Uterus (tissue), 4 donors: ENCODE measurements around the gene TMEM88. TPM values are rescaled to one million over a fixed set of nuclear protein-coding genes. Genes with fewer than 3 reads are reported as not detected.

Source experiments
- DNase-seq, 2 donors: peaks; one replicate each; pipeline ENCODE4 v3.0.0-alpha.2; 2019 to 2020
- H3K27ac ChIP-seq, 2 donors: fragments of 200-600 bp; sonication (generic); 1 replicate in 1 of 2; 2 replicates in 1 of 2; pipeline ENCODE4 v1.5.1; 2016 to 2018
- H3K27me3 ChIP-seq, 2 donors: fragments of 200-600 bp; sonication (generic); one replicate each; pipeline ENCODE4 v1.5.1; 2018 to 2019; ENCODE audit warnings: control low read depth in 1 of 2
- H3K36me3 ChIP-seq, 2 donors: fragments of 200-600 bp; sonication (generic); one replicate each; pipeline ENCODE4 v1.5.1; 2019; ENCODE audit warnings: control low read depth in 1 of 2
- H3K4me1 ChIP-seq, 2 donors: fragments of 200-600 bp; sonication (generic); one replicate each; pipeline ENCODE4 v1.5.1; 2018 to 2019; ENCODE audit warnings: control low read depth in 1 of 2
- H3K4me3 ChIP-seq, 2 donors: fragments of 200-600 bp; sonication (generic); 1 replicate in 1 of 2; 2 replicates in 1 of 2; pipeline ENCODE4 v1.5.1; 2018 to 2019; ENCODE audit warnings: mild to moderate bottlenecking in 1 of 2
- H3K9me3 ChIP-seq, 2 donors: fragments of 200-600 bp; sonication (generic); one replicate each; pipeline ENCODE4 v1.5.1; 2019; ENCODE audit warnings: control low read depth in 1 of 2
- CTCF ChIP-seq, 4 experiments: fragments of 200-600 bp in 2 of 4; fragments of 450-650 bp in 2 of 4; sonication (generic) in 2 of 4; IDR thresholded peaks; one replicate each; pipeline ENCODE4 v1.5.1; 2016 to 2019; ENCODE audit warnings: antibody characterized with exemption in 4 of 4, mild to moderate bottlenecking in 2 of 4, moderate library complexity in 1 of 4
- POLR2A ChIP-seq, 2 donors: fragments of 450-650 bp; IDR thresholded peaks; one replicate each; pipeline ENCODE4 v1.6.1; 2016; ENCODE audit warnings: antibody characterized with exemption in 2 of 2, mild to moderate bottlenecking in 1 of 2, moderate library complexity in 1 of 2
- intact Hi-C: fragments of 100-400 bp; cut with DNase I; formaldehyde crosslinking; loops from one replicate; pipeline ENCODE4 v1.15.1; 2023; ENCODE audit warnings: low total_unique reads
- total RNA-seq, 4 donors: library from RNA; depleted of rRNA in 3 of 4; stranded (reverse); fragments of >200 nt in 3 of 4; gene quantifications; one replicate each; pipeline versions ENCODE4 v1.1.0 to v1.2.4, GENCODE V29; 2014 to 2023
- donor health status: DM: yes; HTN: yes; CAD: no.

TMEM88 gene
- total RNA-seq, 4 donors from 2014 or later, result 7.3 to 68.1 (median 28.1) TPM

GRCh38 chr17:7833011-7833794, 21.7 kb upstream of the TMEM88 start:
- no peaks in the 10 kb centered on the region for H3K36me3 ChIP-seq
- peak in 1 of 2 donors; percentile 29 for DNase-seq
- peaks cover 4 to 8% of the 10 kb centered on the region in 2 donors for H3K4me1 ChIP-seq
- intact Hi-C loops, result no loop called here
- no peaks in the 10 kb centered on the region for H3K9me3 ChIP-seq
- H3K4me3 ChIP-seq, result peak overlapping the region; percentile 61 to 76
- H3K27me3 ChIP-seq, result no peaks in the 10 kb centered on the region
- no peak for TF ChIP-seq POLR2A (IDR thresholded peaks at IDR 0.05)
- TF ChIP-seq CTCF (IDR thresholded peaks at IDR 0.05), result no peak
- peak overlapping the region; percentile 93 to 98 for H3K27ac ChIP-seq

- TF ChIP-seq CTCF (IDR thresholded peaks at IDR 0.05) (peak in 1 of 4 experiments; percentile 27), POLR2A (IDR thresholded peaks at IDR 0.05) (peak; percentile 42 to 59)
- peak within 1 kb of the TSS; percentile 61 to 76 for H3K4me3 ChIP-seq
- H3K36me3 ChIP-seq, result no peaks in the 10 kb centered on the region
- DNase-seq, result peak; percentile 92 to 95
- H3K27ac ChIP-seq, result peak within 1 kb of the TSS; percentile 93 to 98
- no peaks in the 10 kb centered on the region for H3K27me3 ChIP-seq
- H3K4me1 ChIP-seq, result peaks cover 8 to 9% of the 10 kb centered on the region in 2 donors
- intact Hi-C loops, result no loop called here
- H3K9me3 ChIP-seq, result no peaks in the 10 kb centered on the region
Observed at GRCh38 chr17:7833795-7834541, 20.9 kb upstream of the TMEM88 start, which contains the start of gene KDM6B. KDM6B (plus strand) TSS chr17:7834217; CDS start chr17:7845555, 11,338 bp downstream.

- peak; percentile 73 to 75 for DNase-seq
- Histone ChIP-seq H3K27ac (peak overlapping the region; percentile 93 to 98), H3K4me1 (peaks cover 8 to 10% of the 10 kb centered on the region in 2 donors), H3K9me3 (no peaks in the 10 kb centered on the region), H3K4me3 (peak overlapping the region; percentile 61 to 76), H3K27me3 (no peaks in the 10 kb centered on the region), H3K36me3 (no peaks in the 10 kb centered on the region)
- intact Hi-C loops, result no loop called here
- TF ChIP-seq POLR2A (IDR thresholded peaks at IDR 0.05), result no peak
Observed at GRCh38 chr17:7834542-7834956, 20.3 kb upstream of the TMEM88 start.

GRCh38 chr17:7834957-7835813, 19.7 kb upstream of the TMEM88 start:
- intact Hi-C loops, result no loop called here
- Histone ChIP-seq H3K27me3 (no peaks in the 10 kb centered on the region), H3K36me3 (no peaks in the 10 kb centered on the region), H3K9me3 (no peaks in the 10 kb centered on the region), H3K4me1 (peaks cover 8 to 10% of the 10 kb centered on the region in 2 donors), H3K4me3 (peak overlapping the region; percentile 61 to 76), H3K27ac (peak overlapping the region; percentile 93 to 98)
- TF ChIP-seq POLR2A (IDR thresholded peaks at IDR 0.05), result peak; percentile 85 to 93
- peak; percentile 77 to 91 (median 88) for TF ChIP-seq CTCF (IDR thresholded peaks at IDR 0.05)
- DNase-seq, result peak; percentile 98
